Measurements from ENCODE around the gene SMC3.

GRCh38 chr10:110567201-110568054, at the start of gene SMC3:
- no peak for TF ChIP-seq CTCF (IDR thresholded peaks at IDR 0.05)
- TF ChIP-seq POLR2A (IDR thresholded peaks at IDR 0.05), result peak in 1 of 2 donors; percentile 50
